A204.1 (cell line): ENCODE data around the gene POLDIP2.

ENCODE experiments used
- FAIRE-seq: peaks from 2 replicates; lab custom pipeline; 2012; peaks lifted over from hg19 to GRCh38; lab: Jason Lieb, UNC

POLDIP2 gene

GRCh38 chr17:28390141-28390540, 32.8 kb upstream of the POLDIP2 start:
- no peak for FAIRE-seq

GRCh38 chr17:28388106-28388505, 30.8 kb upstream of the POLDIP2 start:
- FAIRE-seq: no peak

- no peak for FAIRE-seq
These were observed 29.1 kb upstream of the POLDIP2 start for GRCh38 chr17:28386391-28386790.

- no peak for FAIRE-seq
These were observed 28.1 kb upstream of the POLDIP2 start for GRCh38 chr17:28385406-28385805.

DNA sequence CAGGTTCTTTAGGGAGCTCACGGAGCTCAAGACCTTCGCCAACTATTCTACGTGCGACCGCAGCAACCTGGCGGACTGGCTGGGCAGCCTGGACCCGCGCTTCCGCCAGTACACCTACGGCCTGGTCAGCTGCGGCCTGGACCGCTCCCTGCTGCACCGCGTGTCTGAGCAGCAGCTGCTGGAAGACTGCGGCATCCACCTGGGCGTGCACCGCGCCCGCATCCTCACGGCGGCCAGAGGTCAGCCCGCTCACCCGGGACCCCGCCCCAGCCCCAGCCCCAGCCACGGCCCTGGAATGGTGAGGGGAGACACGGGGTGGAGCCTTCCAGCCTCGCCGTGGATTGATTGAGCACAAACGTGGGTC, 27.7 kb upstream of the POLDIP2 start:
- no peak for FAIRE-seq

GRCh38 chr17:28384281-28385036, 27.1 kb upstream of the POLDIP2 start:
- FAIRE-seq: no peak

- no peak for FAIRE-seq
These were observed 24.0 kb upstream of the POLDIP2 start for GRCh38 chr17:28381141-28381825.

GRCh38 chr17:28379814-28380801, 22.8 kb upstream of the POLDIP2 start:
- no peak for FAIRE-seq

- no peak for FAIRE-seq
These were observed 15.6 kb upstream of the POLDIP2 start for GRCh38 chr17:28372945-28373274.

- FAIRE-seq: no peak
These were observed 15.0 kb upstream of the POLDIP2 start for GRCh38 chr17:28372203-28372944.

- peak; percentile 52 for FAIRE-seq
These were observed 14.2 kb upstream of the POLDIP2 start, which contains the start of gene SARM1 for GRCh38 chr17:28371245-28372202. Gene SARM1, plus strand, starts transcription at chr17:28371694. Its CDS starts 339 bp downstream, at chr17:28372033.

- FAIRE-seq: no peak
These were observed 13.4 kb upstream of the POLDIP2 start for GRCh38 chr17:28370744-28371103.

- no peak for FAIRE-seq
These were observed 12.9 kb upstream of the POLDIP2 start, which contains the start of gene VTN for GRCh38 chr17:28370035-28370743. Gene VTN, minus strand, starts transcription at chr17:28370307. Its CDS starts 104 bp downstream, at chr17:28370203.

DNA sequence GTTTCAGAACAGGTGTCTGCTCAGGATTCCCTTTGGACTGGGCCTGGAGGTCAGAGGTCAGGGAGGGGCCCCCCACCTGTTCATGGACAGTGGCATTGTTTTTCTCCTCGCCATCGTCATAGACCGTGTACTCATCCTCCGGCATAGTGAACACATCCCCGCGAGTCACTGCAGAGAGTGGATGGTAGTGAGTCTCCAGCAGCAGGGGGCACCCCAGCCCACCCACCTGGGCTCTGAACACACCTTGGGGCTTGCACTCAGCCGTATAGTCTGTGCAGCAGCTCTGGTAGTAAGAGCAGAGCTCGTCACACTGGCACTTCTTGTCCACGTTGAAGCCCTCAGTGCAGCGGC, 12.3 kb upstream of the POLDIP2 start:
- no peak for FAIRE-seq

GRCh38 chr17:28368915-28369683, 11.8 kb upstream of the POLDIP2 start:
- FAIRE-seq: no peak

GRCh38 chr17:28368306-28368831, 11.0 kb upstream of the POLDIP2 start:
- FAIRE-seq: no peak

DNA sequence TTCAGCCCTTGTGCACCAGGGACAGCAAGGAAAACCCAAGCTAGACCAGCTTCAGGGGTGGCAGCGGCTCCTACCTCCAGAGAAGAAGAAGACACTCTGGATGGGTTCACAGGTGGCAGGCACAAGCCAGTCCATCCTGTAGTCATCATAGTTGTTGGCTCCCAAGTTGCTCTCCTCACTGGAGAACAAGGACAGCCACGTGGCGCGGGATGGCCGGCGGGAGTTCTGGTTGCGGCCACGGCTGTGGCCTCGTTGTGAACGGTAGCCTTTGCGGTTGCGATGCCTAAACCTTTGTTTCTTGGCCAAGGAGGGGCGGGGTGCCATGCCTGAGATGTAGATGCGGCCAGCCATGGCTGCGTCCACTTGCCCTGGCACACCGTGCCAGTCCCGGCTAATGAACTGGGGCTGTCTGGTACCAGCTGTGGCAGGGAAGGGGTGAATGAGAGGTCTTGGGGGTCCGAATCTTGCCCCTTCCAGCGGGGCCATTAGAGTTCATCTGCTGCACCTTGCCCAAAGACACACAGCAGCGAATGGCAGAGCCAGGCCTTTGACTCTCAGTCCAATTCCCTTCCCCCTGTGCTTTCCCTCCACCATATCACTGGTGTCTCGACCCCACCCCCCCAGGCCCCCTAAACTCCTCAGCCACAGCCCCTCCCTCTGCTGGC, 10.4 kb upstream of the POLDIP2 start:
- FAIRE-seq: no peak

DNA sequence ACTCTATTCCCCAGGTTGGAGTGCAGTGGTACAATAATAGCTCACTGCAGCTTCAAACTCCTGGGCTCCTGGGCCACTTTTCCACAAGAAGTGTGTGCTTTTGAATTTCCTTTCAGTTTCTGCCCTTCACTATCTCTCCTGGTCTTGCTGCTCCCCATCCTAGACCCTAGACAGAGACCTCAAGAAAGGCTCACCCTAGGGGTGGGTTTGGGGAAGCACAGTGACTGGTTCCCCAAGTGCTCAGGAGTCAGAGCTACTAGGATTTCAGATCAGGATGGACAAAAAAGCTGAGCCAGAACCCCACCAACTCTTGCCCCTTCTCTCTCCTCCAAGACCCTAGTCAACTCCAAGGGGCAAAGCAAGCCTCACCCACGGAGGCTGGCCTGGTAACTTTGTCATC, 9.3 kb upstream of the POLDIP2 start:
- no peak for FAIRE-seq

DNA sequence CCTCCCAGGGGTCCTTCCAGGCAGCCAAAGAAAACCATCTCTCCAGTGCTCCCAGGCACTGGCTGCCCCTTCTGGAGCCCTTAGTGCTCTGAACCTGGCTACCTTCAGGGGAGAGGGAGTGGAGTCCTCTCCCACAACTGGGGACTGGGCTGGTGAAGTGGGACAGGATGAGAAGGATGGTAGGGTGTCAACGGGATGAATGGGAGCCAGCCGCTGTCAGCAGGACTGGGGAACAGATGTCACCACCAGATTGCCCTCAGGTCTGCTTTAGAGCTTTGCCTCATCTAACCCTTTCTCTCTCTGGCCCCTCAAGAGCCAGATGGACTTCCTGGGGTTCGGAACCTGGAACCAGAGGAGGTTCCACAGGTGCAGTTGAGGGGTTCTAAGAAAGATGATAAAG, 8.2 kb upstream of the POLDIP2 start:
- no peak for FAIRE-seq
